IMR-90 (cell line): Measurements from ENCODE around the gene WNT11. TPM values are rescaled to one million over a fixed set of nuclear protein-coding genes. Genes with fewer than 3 reads are reported as not detected.

Source experiments
- ATAC-seq: fragments of 200-7000 bp; cut with Tn5 transposase; 2 replicates; pipeline ENCODE4 v1.9.1; 2020; ENCODE audit warnings: low read depth, mild to moderate bottlenecking, moderate library complexity
- BruUV-seq: library from RNA; stranded (reverse); fragments of 400-500 nt; replicated peaks from 2 replicates; lab custom pipeline; 2021; lab: Mats Ljungman, UMichigan
- CTCF ChIA-PET: fragments of 300-600 bp; formaldehyde crosslinking; extraction: SDS; loops from one replicate; lab custom pipeline; 2021; ENCODE audit warnings: antibody characterized with exemption; lab: Yijun Ruan, JAX
- POLR2A ChIA-PET: fragments of 300-600 bp; sonication (Branson Sonifier 250); formaldehyde crosslinking; loops from one replicate; lab custom pipeline; 2022; ENCODE audit warnings: antibody characterized with exemption; ENCODE audit not compliant: unreplicated experiment; lab: Charles Lee
- DNase-seq: peaks from one replicate; pipeline ENCODE4 v3.0.0; 2013
- H2AFZ ChIP-seq: replicated peaks from 2 replicates; pipeline ENCODE3; 2013; ENCODE audit warnings: low read length, mild to moderate bottlenecking; ENCODE audit not compliant: poor library complexity
- H2AK5ac ChIP-seq: 2 replicates; pipeline ENCODE4 v1.6.1; 2013; ENCODE audit warnings: low read depth, low read length, inconsistent platforms
- H2AK9ac ChIP-seq: replicated peaks from 2 replicates; pipeline ENCODE3; 2013; ENCODE audit warnings: mild to moderate bottlenecking, low read depth, low read length, moderate library complexity; ENCODE audit not compliant: poor library complexity
- H2BK120ac ChIP-seq: 2 replicates; pipeline ENCODE4 v1.6.1; 2013; ENCODE audit warnings: low read depth, low read length, inconsistent platforms
- H2BK15ac ChIP-seq: 3 replicates; pipeline ENCODE4 v1.6.1; 2013; ENCODE audit warnings: low read depth, low read length, inconsistent platforms
- H2BK20ac ChIP-seq: 2 replicates; pipeline ENCODE4 v1.6.1; 2013; ENCODE audit warnings: low read depth, mild to moderate bottlenecking, inconsistent platforms, low read length, moderate library complexity
- H2BK5ac ChIP-seq: 2 replicates; pipeline ENCODE4 v1.6.1; 2013; ENCODE audit warnings: mild to moderate bottlenecking, low read depth, low read length, inconsistent platforms; ENCODE audit not compliant: poor library complexity, severe bottlenecking
- H3K14ac ChIP-seq: replicated peaks from 2 replicates; pipeline ENCODE4 v1.6.1; 2013; ENCODE audit warnings: low read depth, low read length, inconsistent platforms
- H3K18ac ChIP-seq: 2 replicates; pipeline ENCODE4 v1.6.1; 2013; ENCODE audit warnings: low read depth, low read length, control low read depth
- H3K23ac ChIP-seq: 2 replicates; pipeline ENCODE4 v1.6.1; 2013; ENCODE audit warnings: low read depth, low read length, inconsistent platforms
- H3K27ac ChIP-seq: 2 replicates; pipeline ENCODE4 v1.5.1; 2013; ENCODE audit warnings: mild to moderate bottlenecking, control low read depth, low read length; ENCODE audit not compliant: insufficient read depth
- H3K27me3 ChIP-seq: 2 replicates; pipeline ENCODE4 v1.6.1; 2013; ENCODE audit warnings: low read length; ENCODE audit not compliant: control insufficient read depth, insufficient read depth
- H3K36me3 ChIP-seq: 2 replicates; pipeline ENCODE4 v1.6.1; 2013; ENCODE audit warnings: low read length, mixed read lengths; ENCODE audit not compliant: control insufficient read depth, insufficient read depth
- H3K4ac ChIP-seq: 2 replicates; pipeline ENCODE4 v1.6.1; 2013; ENCODE audit warnings: low read depth, low read length, inconsistent platforms
- H3K4me1 ChIP-seq: 2 replicates; pipeline ENCODE4 v1.6.1; 2013; ENCODE audit warnings: low read length, mixed read lengths; ENCODE audit not compliant: control insufficient read depth, insufficient read depth
- H3K4me2 ChIP-seq: 2 replicates; pipeline ENCODE4 v1.6.1; 2013; ENCODE audit warnings: low read depth, mild to moderate bottlenecking, control low read depth, low read length, moderate library complexity
- H3K4me3 ChIP-seq: 2 replicates; pipeline ENCODE4 v1.5.1; 2013; ENCODE audit warnings: low read depth, mild to moderate bottlenecking, control low read depth, low read length, moderate library complexity; ENCODE audit not compliant: insufficient read depth
- H3K56ac ChIP-seq: 2 replicates; pipeline ENCODE4 v1.6.1; 2013; ENCODE audit warnings: low read length, inconsistent platforms; ENCODE audit not compliant: insufficient read depth; ENCODE audit errors: extremely low read depth
- H3K79me1 ChIP-seq, 2 experiments: 2 replicates each; pipeline ENCODE4 v1.6.1; 2013; ENCODE audit warnings: low read length in 2 of 2, inconsistent platforms in 1 of 2, low read depth in 1 of 2
- H3K9ac ChIP-seq: 2 replicates; pipeline ENCODE4 v1.6.1; 2013; ENCODE audit warnings: low read depth, low read length, control low read depth
- H3K9me1 ChIP-seq: 2 replicates; pipeline ENCODE4 v1.6.1; 2013; ENCODE audit warnings: low read length, inconsistent platforms; ENCODE audit not compliant: insufficient read depth
- H3K9me3 ChIP-seq: 2 replicates; pipeline ENCODE4 v1.6.1; 2013; ENCODE audit warnings: low read length; ENCODE audit not compliant: control insufficient read depth, insufficient read depth
- H4K20me1 ChIP-seq: 2 replicates; pipeline ENCODE4 v1.6.1; 2013; ENCODE audit warnings: low read length, inconsistent platforms; ENCODE audit not compliant: insufficient read depth
- H4K5ac ChIP-seq: 2 replicates; pipeline ENCODE4 v1.6.1; 2013; ENCODE audit warnings: mild to moderate bottlenecking, low read depth, low read length, control low read depth
- H4K8ac ChIP-seq, 2 experiments: 2 replicates each; pipeline ENCODE4 v1.6.1; 2013; ENCODE audit warnings: low read depth in 2 of 2, low read length in 2 of 2, control low read depth in 1 of 2, inconsistent platforms in 1 of 2
- H4K91ac ChIP-seq: 2 replicates; pipeline ENCODE4 v1.6.1; 2013; ENCODE audit warnings: low read depth, low read length, inconsistent platforms; ENCODE audit not compliant: insufficient read depth
- BHLHE40 ChIP-seq: fragments of 150-350 bp; IDR thresholded peaks from 2 replicates; pipeline ENCODE4 v1.6.1; 2016; ENCODE audit warnings: mild to moderate bottlenecking, low read depth, low read length
- CEBPB ChIP-seq: IDR thresholded peaks from 2 replicates; pipeline ENCODE4 v1.6.1; 2012; ENCODE audit warnings: low read depth, low read length, improper control_type of control experiment
- CTCF ChIP-seq: conservative IDR thresholded peaks from 2 replicates; pipeline ENCODE4 v1.5.1; 2012; ENCODE audit warnings: mild to moderate bottlenecking, low read depth, low read length, improper control_type of control experiment
- ELK1 ChIP-seq: fragments of 150-350 bp; IDR thresholded peaks from 2 replicates; pipeline ENCODE4 v1.6.1; 2016; ENCODE audit warnings: low read depth, mild to moderate bottlenecking, low read length, moderate library complexity, borderline replicate concordance
- FOS ChIP-seq: fragments of 150-350 bp; IDR thresholded peaks from 2 replicates; pipeline ENCODE4 v1.6.1; 2016; ENCODE audit warnings: low read depth, low read length
- MAFK ChIP-seq: IDR thresholded peaks from 2 replicates; pipeline ENCODE4 v1.6.1; 2012; ENCODE audit warnings: low read depth, low read length, improper control_type of control experiment
- MAZ ChIP-seq: IDR thresholded peaks from 2 replicates; pipeline ENCODE4 v1.6.1; 2012; ENCODE audit warnings: low read depth, mild to moderate bottlenecking, low read length, improper control_type of control experiment, moderate library complexity, borderline replicate concordance
- MXI1 ChIP-seq: IDR thresholded peaks from 2 replicates; pipeline ENCODE4 v1.6.1; 2012; ENCODE audit warnings: low read depth, mild to moderate bottlenecking, low read length, moderate library complexity, borderline replicate concordance
- NFE2L2 ChIP-seq: fragments of 150-350 bp; IDR thresholded peaks from 2 replicates; pipeline ENCODE4 v1.6.1; 2016; ENCODE audit warnings: low read depth, mild to moderate bottlenecking, low read length
- RAD21 ChIP-seq: IDR thresholded peaks from 2 replicates; pipeline ENCODE4 v1.6.1; 2012; ENCODE audit warnings: low read length, improper control_type of control experiment
- RCOR1 ChIP-seq: IDR thresholded peaks from 2 replicates; pipeline ENCODE4 v1.6.1; 2012; ENCODE audit warnings: mild to moderate bottlenecking, low read length, improper control_type of control experiment; ENCODE audit not compliant: insufficient replicate concordance
- RFX5 ChIP-seq: IDR thresholded peaks from 2 replicates; pipeline ENCODE4 v1.8.0; 2012; ENCODE audit warnings: low read depth, mild to moderate bottlenecking, low read length, moderate library complexity
- SMC3 ChIP-seq: fragments of 150-350 bp; IDR thresholded peaks from 2 replicates; pipeline ENCODE4 v1.6.1; 2016; ENCODE audit warnings: low read depth, mild to moderate bottlenecking, antibody characterized with exemption, low read length, moderate library complexity
- USF2 ChIP-seq: fragments of 150-350 bp; IDR thresholded peaks from 2 replicates; pipeline ENCODE4 v1.6.1; 2017; ENCODE audit warnings: mild to moderate bottlenecking, antibody characterized with exemption, low read length, low read depth
- WGBS, 2 experiments: methylation state at CpG; one replicate each; pipeline versions ENCODE4 v1.1.5 to v1.1.7; 2013; ENCODE audit warnings: missing lambda C conversion rate in 2 of 2; ENCODE audit not compliant: insufficient read length in 1 of 2; ENCODE audit errors: extremely low coverage in 2 of 2; 5-methylcytosine and 5-hydroxymethylcytosine counted together
- dilution Hi-C: fragments of 300-500 bp; cut with HindIII; formaldehyde crosslinking; loops from one replicate; pipeline ENCODE4 v1.14.3; 2018; ENCODE audit warnings: low sequenced_read_pairs; ENCODE audit not compliant: unreplicated experiment
- in situ Hi-C: fragments of 300-500 bp; cut with MboI; formaldehyde crosslinking; loops from 3 replicates; pipeline ENCODE4 v1.14.3; 2019; ENCODE audit warnings: low sequenced_read_pairs, inconsistent platforms, mixed read lengths
- intact Hi-C: fragments of 100-400 bp; cut with micrococcal nuclease; formaldehyde crosslinking; loops from 2 replicates; pipeline ENCODE4 v1.10.0; 2022
- polyA plus RNA-seq, 3 experiments: library from polyadenylated mRNA; depleted of rRNA; stranded (reverse); fragments of >200 nt; gene quantifications; 2 replicates each; pipeline ENCODE4 v1.2.3, GENCODE V29; 2012; ENCODE audit warnings: low replicate concordance in 1 of 3
- total RNA-seq: library from RNA; depleted of rRNA; stranded (reverse); fragments of >200 nt; gene quantifications from 2 replicates; pipeline ENCODE4 v1.2.3, GENCODE V29; 2012

The WNT11 gene
- total and polyA plus RNA-seq, 2 of the 4 experiments (the other 2 are of a cell fraction): 0.10 TPM; not detected in 1

- Histone ChIP-seq H2BK20ac (no peak overlapping the region), H3K23ac (no peak overlapping the region), H3K27ac (no peak overlapping the region), H3K9me3 (no peaks in the 10 kb centered on the region), H2BK15ac (no peak overlapping the region), H3K9ac (no peak overlapping the region), H3K36me3 (no peaks in the 10 kb centered on the region), H3K4me3 (no peak overlapping the region), H4K8ac (no peak overlapping the region), H3K4ac (no peak overlapping the region), H2AK5ac (no peak overlapping the region), H3K56ac (no peak overlapping the region), H3K79me1 (no peaks in the 10 kb centered on the region), H3K4me1 (peaks cover 3% of the 10 kb centered on the region), H3K9me1 (no peaks in the 10 kb centered on the region), H4K5ac (no peak overlapping the region), H2BK120ac (no peak overlapping the region), H4K91ac (no peak overlapping the region), H3K4me2 (no peak overlapping the region), H3K18ac (no peak overlapping the region), H4K20me1 (peaks cover 15% of the 10 kb centered on the region; the same call in 1 of the 2 replicates), H3K14ac (no peak overlapping the region), H2BK5ac (no peak overlapping the region), H2AK9ac (no peak overlapping the region), H3K27me3 (peaks cover 54% of the 10 kb centered on the region), H2AFZ (no peak overlapping the region)
- DNase-seq (no peak), ATAC-seq (no peak)
- WGBS, 2 experiments: 75% methylated on average over 2 of the region's 7 CpGs; no CpG with 5 or more reads in 1 of the 2 experiments
- intact Hi-C loops (no loop called here), dilution Hi-C loops (no loop called here), in situ Hi-C loops (loop anchor here (5.0 to 10.0 kb wide), 3 partner anchors 105 to 472 kb away; no protein-coding TSS in a partner anchor)
- BruUV-seq: no TSS peak
- ChIA-PET POLR2A (no interaction called here), CTCF (no interaction called here)
- TF ChIP-seq NFE2L2 (no peak), CEBPB (no peak), RAD21 (no peak), MAFK (no peak), SMC3 (no peak), ELK1 (no peak), USF2 (no peak), CTCF (no peak), BHLHE40 (no peak), RFX5 (no peak), MAZ (no peak), RCOR1 (no peak), MXI1 (no peak), FOS (no peak)
Measured at GRCh38 chr11:76212086-76213035, 6.1 kb upstream of the WNT11 start.
